A673 (cell line): ENCODE data around the gene REG3A.

ENCODE experiments used
- CTCF ChIP-seq: fragments of 300-800, 200-600 bp; sonication (generic); conservative IDR thresholded peaks from 2 replicates; pipeline ENCODE4 v1.5.1; 2017; ENCODE audit warnings: low read depth, mild to moderate bottlenecking, antibody characterized with exemption, low read length, moderate library complexity, mixed read lengths
- EZH2 ChIP-seq: fragments of 200-600 bp; sonication (generic); IDR thresholded peaks from 2 replicates; pipeline ENCODE4 v1.6.1; 2017; ENCODE audit warnings: borderline replicate concordance, low read depth, mild to moderate bottlenecking, mixed read lengths, antibody characterized with exemption, low read length; ENCODE audit not compliant: poor library complexity, severe bottlenecking

DNA sequence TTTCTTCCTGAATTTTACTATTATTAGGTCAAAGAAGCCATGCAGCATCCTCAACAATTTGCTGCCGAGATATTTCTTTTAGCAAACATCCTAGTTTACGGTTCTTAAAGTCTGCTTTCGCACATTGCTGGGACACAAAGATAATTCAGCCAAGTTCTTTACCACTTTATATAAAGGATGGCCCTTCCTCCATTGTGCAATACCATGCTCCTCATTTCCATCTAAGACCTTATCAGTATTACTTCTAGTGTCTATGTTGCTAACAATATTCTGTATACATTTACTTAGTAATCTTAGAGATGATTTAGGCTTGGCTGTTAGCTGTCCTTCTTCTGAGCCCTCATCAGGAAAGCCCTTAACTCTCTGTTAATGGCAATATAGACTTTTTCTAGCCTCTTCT is 47.3 kb downstream of the REG3A start:
- TF ChIP-seq CTCF (no peak), EZH2 (no peak)
